Activated CD8-positive, alpha-beta memory T cell treated with anti-CD3 and anti-CD28 coated beads for 48 hours (primary cell): ENCODE data around the gene PABPC1L.
A peak's percentile ranks its signal among the peaks of the same experiment; 100 is the strongest.

Experiments used
- DNase-seq, 3 experiments: peaks; one replicate each; pipeline ENCODE4 v3.0.0-alpha.2; 2020; ENCODE audit warnings: low read depth in 2 of 3, low spot score in 2 of 3

Gene PABPC1L

GRCh38 chr20:44966030-44966961, 56.4 kb downstream of the PABPC1L start, which contains the start of gene STK4:
Gene STK4 (plus strand): TSS chr20:44966512. CDS start chr20:44966569, 57 bp downstream.
- peak; percentile 88 to 96 (median 92) for DNase-seq

DNA sequence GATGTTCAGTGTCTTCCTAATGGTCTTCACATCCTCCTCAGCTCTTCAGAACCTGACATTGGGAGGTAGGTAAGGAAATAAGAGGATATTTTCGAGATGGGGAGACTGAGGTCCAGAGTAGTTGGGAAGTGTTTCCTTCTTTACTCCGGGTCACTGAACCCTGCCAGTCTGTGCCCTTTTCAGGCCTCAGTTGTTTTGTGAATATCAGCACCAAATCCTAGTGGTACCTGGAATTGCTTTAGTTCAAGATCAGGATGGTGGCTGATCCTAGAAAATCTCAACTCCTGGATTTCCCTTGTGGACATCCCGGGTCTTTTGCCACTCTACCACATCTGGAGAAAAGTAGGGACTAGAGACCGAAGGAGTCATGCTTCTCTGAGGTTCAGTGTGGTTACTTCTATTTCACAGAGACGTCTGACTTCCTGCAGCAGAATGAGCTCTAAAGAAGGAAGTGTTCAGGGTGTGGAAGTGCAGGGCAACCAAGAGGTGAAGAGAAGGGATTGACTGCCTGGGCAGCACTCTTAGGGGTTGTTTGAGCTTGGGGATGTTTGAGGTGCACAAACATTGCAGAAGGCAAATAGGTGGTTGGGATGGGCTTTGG, 57.4 kb downstream of the PABPC1L start:
- DNase-seq, result no peak

GRCh38 chr20:44969300-44969894, 59.5 kb downstream of the PABPC1L start:
- no peak for DNase-seq

DNA sequence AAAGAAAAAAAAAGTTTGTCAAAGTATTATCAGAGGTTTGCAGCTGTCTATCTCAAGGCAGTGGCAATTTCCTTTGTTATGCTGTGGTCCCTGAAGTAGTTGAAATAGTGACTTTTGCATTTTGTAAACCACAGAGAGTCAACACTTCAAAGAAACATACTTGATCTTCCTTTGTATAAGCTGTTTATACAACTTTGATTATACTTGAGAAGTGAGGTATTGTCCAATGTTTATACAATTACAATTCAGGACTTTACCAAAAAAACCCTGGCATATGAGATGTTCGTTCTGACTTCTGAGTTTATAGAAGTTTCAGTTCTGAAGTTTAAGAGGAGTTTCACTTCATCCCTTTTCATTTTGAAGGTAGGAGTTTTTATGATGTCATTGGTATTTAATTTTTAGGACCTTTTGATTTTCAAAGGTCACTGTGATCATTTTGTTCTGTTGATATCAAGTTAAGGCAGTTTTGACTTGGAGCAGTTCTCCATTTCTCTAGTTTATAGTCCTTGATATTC, 60.4 kb downstream of the PABPC1L start:
- no peak for DNase-seq

DNA sequence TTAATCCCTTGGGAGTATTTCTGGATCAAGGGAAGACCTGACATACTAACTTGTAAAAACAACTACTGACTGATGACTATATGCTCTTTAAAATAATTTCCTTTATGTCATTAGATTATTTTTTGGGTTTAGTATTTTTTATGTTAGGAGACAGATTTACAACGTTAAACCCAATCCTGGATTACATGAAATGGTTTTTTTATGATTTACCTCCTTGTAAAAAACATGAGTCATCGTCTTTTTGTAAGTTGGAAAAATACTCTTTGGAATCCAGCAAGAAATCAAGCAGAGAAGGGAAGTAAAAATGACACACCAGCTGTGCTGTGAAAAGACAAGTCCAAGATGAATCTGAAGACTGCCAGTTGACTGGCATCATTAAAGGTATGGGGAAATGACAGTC, 63.2 kb downstream of the PABPC1L start:
- no peak for DNase-seq

- no peak for DNase-seq
These were observed 66.8 kb downstream of the PABPC1L start for GRCh38 chr20:44976698-44977097.

DNA sequence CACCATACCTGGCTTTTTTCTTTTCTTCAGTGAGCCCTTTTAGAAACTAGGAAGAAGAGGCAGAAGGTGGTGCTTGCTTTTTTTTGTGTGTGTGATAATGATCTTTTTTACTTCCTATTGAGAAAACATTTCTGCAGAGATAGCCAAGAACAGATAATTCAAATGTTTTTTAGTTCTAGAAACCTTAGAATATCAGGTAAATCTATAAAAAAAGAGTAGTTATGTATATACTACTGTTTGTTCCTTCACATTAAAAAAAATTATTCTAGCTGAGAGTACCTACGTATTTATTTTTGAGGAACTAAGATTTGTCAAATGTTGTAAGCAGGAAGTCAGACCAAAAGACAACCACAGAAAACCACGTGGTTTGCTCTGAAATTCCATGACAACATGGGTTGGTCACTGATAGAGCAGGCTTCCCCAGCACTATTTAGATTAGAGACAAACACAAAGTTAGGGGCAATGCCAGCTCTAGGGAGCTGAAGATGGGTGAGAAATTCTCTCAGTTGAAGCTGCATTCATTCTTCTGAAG, 69.3 kb downstream of the PABPC1L start:
- no peak for DNase-seq

- DNase-seq, result no peak
These were observed 72.0 kb downstream of the PABPC1L start for GRCh38 chr20:44981736-44982406.

DNA sequence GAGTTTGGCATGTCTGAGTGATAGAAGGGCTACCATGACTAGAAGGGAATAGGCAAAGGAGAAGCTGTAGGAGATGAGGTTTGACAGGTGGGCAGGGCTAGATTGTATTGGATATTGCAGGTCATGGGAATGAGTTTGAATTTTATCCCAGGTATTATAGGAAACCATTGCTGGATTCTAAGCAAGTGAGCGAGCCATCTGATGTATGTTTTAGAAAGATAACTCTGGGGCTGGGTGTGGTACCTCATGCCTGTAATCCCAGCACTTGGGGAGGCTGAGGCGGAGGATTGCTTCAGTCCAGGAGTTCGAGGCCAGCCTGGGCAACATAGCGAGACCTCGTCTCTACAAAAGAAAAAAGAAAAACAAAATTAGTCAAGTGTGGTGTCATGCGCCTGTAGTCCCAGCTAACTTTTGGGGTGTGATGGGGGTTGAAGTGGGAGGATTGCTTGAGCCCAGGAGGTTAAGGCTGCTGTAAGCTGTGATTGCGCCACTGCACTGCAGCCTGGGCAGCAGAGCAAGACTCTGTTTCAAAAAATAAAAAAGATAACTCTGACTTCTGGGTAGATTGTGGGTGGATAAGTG, 73.3 kb downstream of the PABPC1L start:
- DNase-seq, result no peak

GRCh38 chr20:44988631-44989171, 78.8 kb downstream of the PABPC1L start:
- DNase-seq, result no peak
